ENCODE results near the gene TTC39C.

DNA sequence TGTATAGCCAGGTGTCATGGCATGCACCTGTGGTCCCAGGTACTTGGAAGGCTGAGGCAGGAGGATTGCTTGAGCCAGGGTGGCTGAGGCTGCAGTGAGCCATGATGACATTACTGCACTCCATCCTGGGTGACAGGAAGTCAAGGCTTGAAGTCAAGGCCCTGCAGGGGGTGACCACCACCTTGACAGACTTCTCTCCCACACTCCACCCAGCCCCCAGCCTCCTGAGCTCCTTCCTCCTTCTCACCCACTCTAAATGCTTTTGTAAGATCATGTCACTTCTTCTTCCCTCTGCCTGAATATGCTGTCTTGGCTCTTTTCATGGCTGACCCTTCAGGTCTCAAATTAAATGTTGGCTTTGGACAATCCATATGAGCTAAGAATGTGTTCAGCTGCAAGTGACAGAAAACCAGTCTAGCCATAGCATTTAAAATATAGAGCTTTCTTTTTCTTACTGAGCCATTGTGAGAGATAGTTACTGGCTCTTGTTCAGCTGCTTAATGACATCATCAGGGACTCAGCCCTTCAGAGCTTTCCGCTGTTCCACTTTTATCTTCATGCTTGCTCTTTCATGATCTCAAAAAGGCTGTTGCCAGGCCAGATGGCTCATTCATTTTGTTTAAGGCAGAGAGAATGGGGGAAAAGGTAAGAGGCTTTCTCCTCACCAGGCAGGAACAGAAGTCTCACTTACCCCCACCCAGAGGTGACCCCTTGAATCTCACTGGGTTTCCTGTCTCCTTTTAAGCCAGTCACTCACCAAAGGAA is 36.7 kb upstream of the TTC39C start:
- TF ChIP-seq, protein P1, sequence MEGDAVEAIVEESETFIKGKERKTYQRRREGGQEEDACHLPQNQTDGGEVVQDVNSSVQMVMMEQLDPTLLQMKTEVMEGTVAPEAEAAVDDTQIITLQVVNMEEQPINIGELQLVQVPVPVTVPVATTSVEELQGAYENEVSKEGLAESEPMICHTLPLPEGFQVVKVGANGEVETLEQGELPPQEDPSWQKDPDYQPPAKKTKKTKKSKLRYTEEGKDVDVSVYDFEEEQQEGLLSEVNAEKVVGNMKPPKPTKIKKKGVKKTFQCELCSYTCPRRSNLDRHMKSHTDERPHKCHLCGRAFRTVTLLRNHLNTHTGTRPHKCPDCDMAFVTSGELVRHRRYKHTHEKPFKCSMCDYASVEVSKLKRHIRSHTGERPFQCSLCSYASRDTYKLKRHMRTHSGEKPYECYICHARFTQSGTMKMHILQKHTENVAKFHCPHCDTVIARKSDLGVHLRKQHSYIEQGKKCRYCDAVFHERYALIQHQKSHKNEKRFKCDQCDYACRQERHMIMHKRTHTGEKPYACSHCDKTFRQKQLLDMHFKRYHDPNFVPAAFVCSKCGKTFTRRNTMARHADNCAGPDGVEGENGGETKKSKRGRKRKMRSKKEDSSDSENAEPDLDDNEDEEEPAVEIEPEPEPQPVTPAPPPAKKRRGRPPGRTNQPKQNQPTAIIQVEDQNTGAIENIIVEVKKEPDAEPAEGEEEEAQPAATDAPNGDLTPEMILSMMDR (IDR thresholded peaks at IDR 0.05) = no peak
- TF ChIP-seq POLR2A (IDR thresholded peaks at IDR 0.05) = no peak
